Loucy (cell line): ENCODE results near the gene SLC4A5.
A peak's percentile ranks its signal among the peaks of the same experiment; 100 is the strongest.

Experiments
- EZH2phosphoT487 ChIP-seq: fragments of 200-600 bp; IDR thresholded peaks from 2 replicates; pipeline ENCODE4 v1.6.1; 2018; ENCODE audit warnings: antibody characterized with exemption, mild to moderate bottlenecking, moderate library complexity, borderline replicate concordance
- TF ChIP-seq, protein P1 (sequence below): fragments of 200-600 bp; sonication (generic); conservative IDR thresholded peaks from 2 replicates; pipeline ENCODE4 v1.5.1; 2014; ENCODE audit warnings: mild to moderate bottlenecking, antibody characterized with exemption, low read length

DNA sequence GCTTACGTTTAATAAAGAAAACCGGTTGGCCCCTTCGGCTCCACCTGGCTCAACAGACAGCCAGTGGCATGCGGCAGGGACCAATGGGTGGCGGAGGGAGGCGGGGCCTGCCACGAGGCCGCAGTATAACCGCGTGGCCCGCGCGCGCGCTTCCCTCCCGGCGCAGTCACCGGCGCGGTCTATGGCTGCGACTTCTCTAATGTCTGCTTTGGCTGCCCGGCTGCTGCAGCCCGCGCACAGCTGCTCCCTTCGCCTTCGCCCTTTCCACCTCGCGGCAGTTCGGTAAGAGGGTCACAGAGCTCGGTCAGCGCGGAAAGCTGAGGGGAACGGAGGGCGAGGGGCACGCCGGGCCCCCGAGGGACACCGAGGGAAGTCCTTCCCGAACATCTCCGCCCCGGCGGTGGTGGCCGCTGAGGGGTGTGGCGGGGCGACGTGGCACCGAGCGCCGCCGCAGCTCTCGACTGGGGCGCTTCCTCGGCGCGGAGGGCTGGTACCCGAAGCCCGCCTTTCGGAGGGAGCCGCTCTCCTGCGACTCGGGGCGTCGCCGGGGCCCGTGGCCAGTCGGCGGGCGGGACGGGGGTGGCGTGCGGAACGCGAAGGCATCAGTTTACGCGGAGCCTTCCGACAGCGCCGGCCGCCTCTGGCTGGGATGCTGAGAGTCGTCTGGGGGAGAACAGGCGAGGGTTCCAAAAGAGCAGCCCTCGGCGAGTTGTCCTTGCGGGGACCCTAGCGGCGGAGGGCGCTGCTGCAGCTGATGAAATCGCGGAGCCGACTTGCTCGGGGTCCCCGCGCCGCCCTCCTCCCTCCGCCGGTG, 144.5 kb downstream of the SLC4A5 start, which contains the start of gene MTHFD2:
- TF ChIP-seq, protein P1, sequence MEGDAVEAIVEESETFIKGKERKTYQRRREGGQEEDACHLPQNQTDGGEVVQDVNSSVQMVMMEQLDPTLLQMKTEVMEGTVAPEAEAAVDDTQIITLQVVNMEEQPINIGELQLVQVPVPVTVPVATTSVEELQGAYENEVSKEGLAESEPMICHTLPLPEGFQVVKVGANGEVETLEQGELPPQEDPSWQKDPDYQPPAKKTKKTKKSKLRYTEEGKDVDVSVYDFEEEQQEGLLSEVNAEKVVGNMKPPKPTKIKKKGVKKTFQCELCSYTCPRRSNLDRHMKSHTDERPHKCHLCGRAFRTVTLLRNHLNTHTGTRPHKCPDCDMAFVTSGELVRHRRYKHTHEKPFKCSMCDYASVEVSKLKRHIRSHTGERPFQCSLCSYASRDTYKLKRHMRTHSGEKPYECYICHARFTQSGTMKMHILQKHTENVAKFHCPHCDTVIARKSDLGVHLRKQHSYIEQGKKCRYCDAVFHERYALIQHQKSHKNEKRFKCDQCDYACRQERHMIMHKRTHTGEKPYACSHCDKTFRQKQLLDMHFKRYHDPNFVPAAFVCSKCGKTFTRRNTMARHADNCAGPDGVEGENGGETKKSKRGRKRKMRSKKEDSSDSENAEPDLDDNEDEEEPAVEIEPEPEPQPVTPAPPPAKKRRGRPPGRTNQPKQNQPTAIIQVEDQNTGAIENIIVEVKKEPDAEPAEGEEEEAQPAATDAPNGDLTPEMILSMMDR = peak; percentile 65
- no peak for TF ChIP-seq EZH2phosphoT487
